Measurements from ENCODE around the gene ANGEL2. TPM values are rescaled to one million over a fixed set of nuclear protein-coding genes. Genes with fewer than 3 reads are reported as not detected.

Gene ANGEL2
- total RNA-seq, 1 experiment from 2014 or later = 34.8 TPM

DNA sequence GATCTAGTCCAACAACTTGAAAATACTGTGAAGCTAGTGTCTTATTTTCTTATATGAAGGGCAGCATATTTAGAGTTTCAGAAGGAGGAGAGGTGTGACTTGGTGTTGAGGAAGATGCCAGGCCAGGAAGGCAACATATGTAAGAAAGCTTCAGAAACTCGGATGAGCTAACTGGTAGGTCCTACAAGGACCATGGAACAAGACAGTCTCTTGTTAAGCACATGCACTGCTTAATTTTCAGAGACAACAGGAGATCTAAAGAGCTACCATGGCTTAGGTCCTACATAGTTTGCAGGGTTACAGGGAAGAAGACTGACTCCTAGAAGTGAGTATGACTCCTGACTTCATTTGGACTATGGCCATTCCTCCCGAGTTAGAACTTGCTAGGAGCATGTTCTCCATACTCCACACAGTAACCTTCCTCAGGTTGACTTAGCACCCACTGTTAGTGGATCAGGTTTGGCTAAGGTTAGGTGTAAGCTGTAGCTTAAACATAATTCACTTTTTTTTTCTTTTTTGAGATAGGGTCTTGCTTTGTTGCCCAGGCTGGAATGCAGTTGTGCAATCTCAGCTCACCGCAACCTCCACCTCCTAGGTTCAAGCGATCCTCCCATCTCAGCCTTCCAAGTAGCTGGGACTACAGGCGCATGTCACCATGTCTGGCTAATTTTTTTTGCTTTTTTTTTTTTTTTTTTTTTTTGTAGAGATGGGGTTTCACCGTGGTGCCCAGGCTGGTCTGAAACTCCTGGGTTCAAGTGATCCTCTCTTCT, 31.0 kb downstream of the ANGEL2 start:
- Histone ChIP-seq H3K27ac (ENCODE audit: low read length) (no peak overlapping the region), H3K4me3 (ENCODE audit: low read depth in 2 of 2, low read length in 2 of 2) (no peak overlapping the region), H3K27me3 (ENCODE audit: control insufficient read depth, insufficient read depth, low read length) (no peaks in the 10 kb centered on the region; the same call in 1 of the 2 replicates), H3K9me3 (ENCODE audit: control insufficient read depth, insufficient read depth, low read depth, low read length) (no peaks in the 10 kb centered on the region), H3K36me3 (ENCODE audit: control insufficient read depth, insufficient read depth, low read length) (no peaks in the 10 kb centered on the region), H3K4me1 (ENCODE audit: control insufficient read depth, insufficient read depth, low read length) (no peaks in the 10 kb centered on the region)
- ATAC-seq (no peak), DNase-seq (ENCODE audit: low read depth, low spot score) (no peak)
- ChIA-PET CTCF (interaction anchor here (0.7 kb wide), 1 partner anchor 85 kb away, joined by 18 read pairs; no protein-coding TSS in a partner anchor), POLR2A (no interaction called here)
- intact Hi-C loops (cut with micrococcal nuclease; ENCODE audit: unreplicated experiment) (no loop called here), in situ Hi-C loops (cut with HindIII; ENCODE audit: low pct_unique_long_range_greater_than_20kb, low sequenced_read_pairs) (no loop called here)
- TF ChIP-seq, protein P1, sequence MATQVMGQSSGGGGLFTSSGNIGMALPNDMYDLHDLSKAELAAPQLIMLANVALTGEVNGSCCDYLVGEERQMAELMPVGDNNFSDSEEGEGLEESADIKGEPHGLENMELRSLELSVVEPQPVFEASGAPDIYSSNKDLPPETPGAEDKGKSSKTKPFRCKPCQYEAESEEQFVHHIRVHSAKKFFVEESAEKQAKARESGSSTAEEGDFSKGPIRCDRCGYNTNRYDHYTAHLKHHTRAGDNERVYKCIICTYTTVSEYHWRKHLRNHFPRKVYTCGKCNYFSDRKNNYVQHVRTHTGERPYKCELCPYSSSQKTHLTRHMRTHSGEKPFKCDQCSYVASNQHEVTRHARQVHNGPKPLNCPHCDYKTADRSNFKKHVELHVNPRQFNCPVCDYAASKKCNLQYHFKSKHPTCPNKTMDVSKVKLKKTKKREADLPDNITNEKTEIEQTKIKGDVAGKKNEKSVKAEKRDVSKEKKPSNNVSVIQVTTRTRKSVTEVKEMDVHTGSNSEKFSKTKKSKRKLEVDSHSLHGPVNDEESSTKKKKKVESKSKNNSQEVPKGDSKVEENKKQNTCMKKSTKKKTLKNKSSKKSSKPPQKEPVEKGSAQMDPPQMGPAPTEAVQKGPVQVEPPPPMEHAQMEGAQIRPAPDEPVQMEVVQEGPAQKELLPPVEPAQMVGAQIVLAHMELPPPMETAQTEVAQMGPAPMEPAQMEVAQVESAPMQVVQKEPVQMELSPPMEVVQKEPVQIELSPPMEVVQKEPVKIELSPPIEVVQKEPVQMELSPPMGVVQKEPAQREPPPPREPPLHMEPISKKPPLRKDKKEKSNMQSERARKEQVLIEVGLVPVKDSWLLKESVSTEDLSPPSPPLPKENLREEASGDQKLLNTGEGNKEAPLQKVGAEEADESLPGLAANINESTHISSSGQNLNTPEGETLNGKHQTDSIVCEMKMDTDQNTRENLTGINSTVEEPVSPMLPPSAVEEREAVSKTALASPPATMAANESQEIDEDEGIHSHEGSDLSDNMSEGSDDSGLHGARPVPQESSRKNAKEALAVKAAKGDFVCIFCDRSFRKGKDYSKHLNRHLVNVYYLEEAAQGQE (IDR thresholded peaks at IDR 0.05; ENCODE audit: insufficient read depth in 1 of 2, low read depth in 2 of 2, low read length in 1 of 2) = no peak
- TF ChIP-seq SIN3A (IDR thresholded peaks at IDR 0.05; ENCODE audit: borderline replicate concordance, insufficient read depth, low read depth, low read length) (no peak), TCF7L2 (IDR thresholded peaks at IDR 0.05; ENCODE audit: low read depth, low read length) (no peak), POLR2AphosphoS5 (IDR thresholded peaks at IDR 0.05; ENCODE audit: low read depth, low read length) (no peak)
- TF ChIP-seq, protein P2, sequence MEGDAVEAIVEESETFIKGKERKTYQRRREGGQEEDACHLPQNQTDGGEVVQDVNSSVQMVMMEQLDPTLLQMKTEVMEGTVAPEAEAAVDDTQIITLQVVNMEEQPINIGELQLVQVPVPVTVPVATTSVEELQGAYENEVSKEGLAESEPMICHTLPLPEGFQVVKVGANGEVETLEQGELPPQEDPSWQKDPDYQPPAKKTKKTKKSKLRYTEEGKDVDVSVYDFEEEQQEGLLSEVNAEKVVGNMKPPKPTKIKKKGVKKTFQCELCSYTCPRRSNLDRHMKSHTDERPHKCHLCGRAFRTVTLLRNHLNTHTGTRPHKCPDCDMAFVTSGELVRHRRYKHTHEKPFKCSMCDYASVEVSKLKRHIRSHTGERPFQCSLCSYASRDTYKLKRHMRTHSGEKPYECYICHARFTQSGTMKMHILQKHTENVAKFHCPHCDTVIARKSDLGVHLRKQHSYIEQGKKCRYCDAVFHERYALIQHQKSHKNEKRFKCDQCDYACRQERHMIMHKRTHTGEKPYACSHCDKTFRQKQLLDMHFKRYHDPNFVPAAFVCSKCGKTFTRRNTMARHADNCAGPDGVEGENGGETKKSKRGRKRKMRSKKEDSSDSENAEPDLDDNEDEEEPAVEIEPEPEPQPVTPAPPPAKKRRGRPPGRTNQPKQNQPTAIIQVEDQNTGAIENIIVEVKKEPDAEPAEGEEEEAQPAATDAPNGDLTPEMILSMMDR (IDR thresholded peaks at IDR 0.05) = no peak
- BruUV-seq (replicated peaks) = no TSS peak

DNA sequence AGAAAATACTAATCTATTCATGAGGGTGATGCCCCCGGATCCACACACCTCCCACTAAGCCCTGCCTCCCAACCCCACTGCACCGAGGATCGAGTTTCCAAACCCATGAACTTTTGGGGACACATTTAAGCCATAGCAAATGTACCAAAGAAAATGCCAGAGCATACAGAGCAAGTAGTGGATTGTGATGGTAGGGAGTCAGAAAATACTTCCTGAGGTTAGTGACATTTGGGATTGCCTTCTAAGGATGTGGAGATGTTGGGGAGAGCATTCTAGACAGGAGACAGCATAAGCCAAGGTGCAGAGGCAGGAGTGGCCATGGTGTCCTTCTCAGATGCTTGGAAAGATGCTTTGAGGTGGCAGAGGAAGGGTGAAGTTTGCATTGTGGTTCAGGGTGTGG, 32.2 kb downstream of the ANGEL2 start:
- no TSS peak for BruUV-seq (replicated peaks)
- ATAC-seq (no peak), DNase-seq (ENCODE audit: low read depth, low spot score) (no peak)
- CTCF ChIA-PET = no interaction called here
- no peak overlapping the region for H3K4me3 ChIP-seq (ENCODE audit: low read depth in 2 of 2, low read length in 2 of 2)
- in situ Hi-C loops (cut with HindIII; ENCODE audit: low pct_unique_long_range_greater_than_20kb, low sequenced_read_pairs) = no loop called here
- TF ChIP-seq, protein P2 (IDR thresholded peaks at IDR 0.05) = no peak
- TF ChIP-seq POLR2AphosphoS5 (IDR thresholded peaks at IDR 0.05; ENCODE audit: low read depth, low read length) (no peak), SIN3A (IDR thresholded peaks at IDR 0.05; ENCODE audit: borderline replicate concordance, insufficient read depth, low read depth, low read length) (no peak), TCF7L2 (IDR thresholded peaks at IDR 0.05; ENCODE audit: low read depth, low read length) (no peak)
- TF ChIP-seq, protein P1 (IDR thresholded peaks at IDR 0.05; ENCODE audit: insufficient read depth in 1 of 2, low read depth in 2 of 2, low read length in 1 of 2) = no peak
- no peaks in the 10 kb centered on the region; the same call in 1 of the 2 replicates for H3K27me3 ChIP-seq (ENCODE audit: control insufficient read depth, insufficient read depth, low read length)
- no peak overlapping the region for H3K27ac ChIP-seq (ENCODE audit: low read length)
- no peaks in the 10 kb centered on the region for H3K9me3 ChIP-seq (ENCODE audit: control insufficient read depth, insufficient read depth, low read depth, low read length)
- no peaks in the 10 kb centered on the region for H3K36me3 ChIP-seq (ENCODE audit: control insufficient read depth, insufficient read depth, low read length)
- POLR2A ChIA-PET = no interaction called here
- H3K4me1 ChIP-seq (ENCODE audit: control insufficient read depth, insufficient read depth, low read length) = no peaks in the 10 kb centered on the region
- intact Hi-C loops (cut with micrococcal nuclease; ENCODE audit: unreplicated experiment) = no loop called here

Data from Panc1 (cell line).